AG04449 (cell line): ENCODE results near the gene TOMM40L.

Source experiments
- CTCF ChIA-PET: fragments of 350-600 bp; formaldehyde crosslinking; extraction: SDS; loops from one replicate; lab custom pipeline; 2021; ENCODE audit warnings: antibody characterized with exemption; lab: Yijun Ruan, JAX
- POLR2A ChIA-PET: fragments of 400-600, 350-600 bp; formaldehyde crosslinking; extraction: SDS; loops from one replicate; lab custom pipeline; 2020; ENCODE audit warnings: antibody characterized with exemption, inconsistent platforms; lab: Yijun Ruan, JAX
- DNase-seq: peaks from one replicate; pipeline ENCODE4 v3.0.0-alpha.2; 2010; ENCODE audit warnings: low read depth, low spot score
- H3K4me3 ChIP-seq: 2 replicates; pipeline ENCODE4 v1.5.1; 2011; ENCODE audit warnings: low read depth, mild to moderate bottlenecking, control low read depth, low read length
- TF ChIP-seq, protein P1 (sequence below): IDR thresholded peaks from one replicate; pipeline ENCODE4 v1.5.1; 2011; ENCODE audit warnings: mild to moderate bottlenecking, moderate library complexity, low read length, control low read depth, inconsistent platforms; ENCODE audit not compliant: insufficient read depth; ENCODE audit errors: missing control alignments

The TOMM40L gene

GRCh38 chr1:161180639-161181038 is 45.2 kb upstream of the TOMM40L start:
- CTCF ChIA-PET: interaction anchor here (1.1 to 5.4 kb wide), 6 partner anchors 11 to 202 kb away, joined by 4 to 67 read pairs (median 19); partner anchors contain the start of genes NDUFS2 and TOMM40L

DNA sequence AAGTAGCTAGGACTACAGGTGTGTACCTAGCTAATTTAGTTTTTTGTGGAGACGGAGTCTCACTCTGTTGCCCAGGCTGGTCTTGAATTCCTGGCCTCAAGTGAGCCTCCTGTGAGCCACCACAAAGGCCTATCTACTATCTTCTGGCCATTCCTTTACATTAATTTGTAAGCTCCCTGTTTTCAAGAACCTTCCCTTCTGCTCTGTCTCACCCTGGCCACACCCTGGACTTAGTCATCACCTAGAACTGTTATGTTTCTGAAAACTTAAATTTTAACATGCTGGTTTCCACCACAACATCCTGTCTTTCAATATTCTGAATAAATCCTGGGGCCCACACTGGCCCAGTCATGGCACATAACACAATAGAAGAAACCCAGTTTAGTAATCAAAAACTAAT is 43.6 kb upstream of the TOMM40L start:
- TF ChIP-seq, protein P1, sequence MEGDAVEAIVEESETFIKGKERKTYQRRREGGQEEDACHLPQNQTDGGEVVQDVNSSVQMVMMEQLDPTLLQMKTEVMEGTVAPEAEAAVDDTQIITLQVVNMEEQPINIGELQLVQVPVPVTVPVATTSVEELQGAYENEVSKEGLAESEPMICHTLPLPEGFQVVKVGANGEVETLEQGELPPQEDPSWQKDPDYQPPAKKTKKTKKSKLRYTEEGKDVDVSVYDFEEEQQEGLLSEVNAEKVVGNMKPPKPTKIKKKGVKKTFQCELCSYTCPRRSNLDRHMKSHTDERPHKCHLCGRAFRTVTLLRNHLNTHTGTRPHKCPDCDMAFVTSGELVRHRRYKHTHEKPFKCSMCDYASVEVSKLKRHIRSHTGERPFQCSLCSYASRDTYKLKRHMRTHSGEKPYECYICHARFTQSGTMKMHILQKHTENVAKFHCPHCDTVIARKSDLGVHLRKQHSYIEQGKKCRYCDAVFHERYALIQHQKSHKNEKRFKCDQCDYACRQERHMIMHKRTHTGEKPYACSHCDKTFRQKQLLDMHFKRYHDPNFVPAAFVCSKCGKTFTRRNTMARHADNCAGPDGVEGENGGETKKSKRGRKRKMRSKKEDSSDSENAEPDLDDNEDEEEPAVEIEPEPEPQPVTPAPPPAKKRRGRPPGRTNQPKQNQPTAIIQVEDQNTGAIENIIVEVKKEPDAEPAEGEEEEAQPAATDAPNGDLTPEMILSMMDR: no peak
- CTCF ChIA-PET: interaction anchor here (1.0 to 5.4 kb wide), 11 partner anchors 10 to 201 kb away, joined by 3 to 67 read pairs (median 8); partner anchors contain the start of genes ADAMTS4, APOA2, PPOX and TOMM40L
- no peak for DNase-seq
- POLR2A ChIA-PET: interaction anchor here (0.8 to 1.4 kb wide), 4 partner anchors 11 to 16 kb away, joined by 3 to 5 read pairs (median 4); partner anchors contain the start of genes ADAMTS4 and PPOX
- H3K4me3 ChIP-seq: no peak overlapping the region

More at GRCh38 chr1:161180639-161181038, 45.2 kb upstream of the TOMM40L start:
- no peak overlapping the region for H3K4me3 ChIP-seq
- TF ChIP-seq, protein P1: peak; percentile 11
- no peak for DNase-seq
- POLR2A ChIA-PET: no interaction called here

DNA sequence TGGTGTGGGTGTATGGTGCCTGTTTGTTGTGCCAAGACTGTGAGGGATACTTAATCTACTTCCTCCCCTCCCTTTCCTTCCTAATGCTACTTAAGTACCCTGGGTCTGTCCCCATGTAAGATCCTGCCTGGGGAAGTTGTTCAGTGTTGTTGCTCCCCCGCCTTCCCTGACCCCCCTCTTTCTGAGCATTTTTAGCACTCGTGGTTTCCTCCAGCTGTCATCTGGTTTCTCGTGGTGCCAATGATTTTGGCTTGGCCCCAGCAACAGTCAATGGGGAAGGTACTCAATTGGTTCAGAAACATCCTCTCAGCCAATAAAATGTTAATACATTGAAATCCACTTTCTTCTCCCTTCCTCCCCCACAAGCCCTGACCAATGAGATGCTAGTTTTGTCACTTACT is 40.6 kb upstream of the TOMM40L start:
- ChIA-PET CTCF (interaction anchor here (1.3 to 1.8 kb wide), 3 partner anchors 9 to 20 kb away, joined by 4 to 8 read pairs (median 5); partner anchors contain the start of gene PPOX), POLR2A (no interaction called here)
- TF ChIP-seq, protein P1: no peak
- no peak overlapping the region for H3K4me3 ChIP-seq
- no peak for DNase-seq

DNA sequence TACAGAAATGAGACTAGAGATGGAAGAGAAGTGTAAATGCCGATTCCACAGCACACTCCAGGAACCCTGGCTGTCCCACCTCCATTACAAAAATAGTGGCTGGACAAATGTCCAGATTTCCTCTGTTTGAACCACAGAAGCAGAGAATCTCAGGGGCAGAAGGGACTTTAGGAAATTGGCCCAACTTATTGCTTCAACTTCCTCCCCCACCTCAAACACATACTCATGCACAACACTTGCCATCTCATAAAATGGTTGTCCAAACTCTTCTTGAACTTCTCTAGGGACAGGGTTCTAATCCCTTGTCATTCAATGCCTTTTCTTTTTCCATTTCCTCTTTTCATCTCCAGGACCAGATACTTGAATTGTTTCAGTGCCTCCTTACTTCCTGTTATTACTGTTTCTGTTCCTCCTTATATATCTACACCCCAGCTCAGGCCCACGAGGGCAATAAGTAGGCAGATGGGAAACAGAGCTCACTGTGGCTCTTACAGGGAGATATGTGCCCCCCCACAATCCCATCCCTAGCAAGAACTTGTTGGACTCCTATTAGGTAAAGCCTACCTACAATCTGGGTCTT is 40.0 kb upstream of the TOMM40L start:
- CTCF ChIA-PET: interaction anchor here (0.7 to 1.8 kb wide), 5 partner anchors 8 to 196 kb away, joined by 3 to 8 read pairs (median 5); partner anchors contain the start of gene PPOX
- POLR2A ChIA-PET: no interaction called here
- no peak for DNase-seq
- no peak overlapping the region for H3K4me3 ChIP-seq
- TF ChIP-seq, protein P1: no peak

- no peak overlapping the region for H3K4me3 ChIP-seq
- no peak for DNase-seq
- ChIA-PET POLR2A (no interaction called here), CTCF (interaction anchor here (1.2 to 1.7 kb wide), 2 partner anchors 22 to 195 kb away, joined by 3 to 8 read pairs; partner anchors contain the start of gene PPOX)
- TF ChIP-seq, protein P1: no peak
Observed at GRCh38 chr1:161187311-161187710, 38.5 kb upstream of the TOMM40L start.

- CTCF ChIA-PET: interaction anchor here (0.8 to 26.1 kb wide), 2 partner anchors 9 to 31 kb away, joined by 3 to 758 read pairs; partner anchors contain the start of genes APOA2, FCER1G and TOMM40L
- POLR2A ChIA-PET: interaction anchor here (0.7 kb wide), 1 partner anchor 561 kb away, joined by 3 read pairs; the partner anchor contains the start of gene DUSP12
- DNase-seq: no peak
- TF ChIP-seq, protein P1: no peak
- H3K4me3 ChIP-seq: no peak overlapping the region
Observed at GRCh38 chr1:161188381-161188780, 37.5 kb upstream of the TOMM40L start.
